ENCODE measurements around the gene SCFD2. TPM values are rescaled to one million over a fixed set of nuclear protein-coding genes. Genes with fewer than 3 reads are reported as not detected.

SCFD2 gene
- total RNA-seq, 1 donor = 24.2 TPM

DNA sequence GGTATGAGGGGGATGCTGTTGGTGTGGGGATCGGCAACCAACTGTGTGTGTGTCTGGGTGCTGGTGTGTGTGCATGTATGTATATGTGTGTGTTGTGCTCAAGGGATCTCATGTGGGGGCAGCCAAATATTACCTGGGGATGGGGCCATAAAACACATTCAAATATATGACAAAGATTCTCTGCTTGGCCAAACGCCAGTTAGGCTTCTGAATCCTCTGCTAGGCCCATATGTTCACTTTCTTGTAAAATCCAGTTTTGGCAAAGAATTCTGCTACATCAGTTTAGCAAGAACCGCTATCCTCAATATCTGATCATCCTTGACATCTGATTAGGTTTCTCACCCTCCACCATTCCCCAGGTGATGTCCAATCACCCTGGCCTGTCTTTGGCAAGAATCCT is 397.2 kb downstream of the SCFD2 start:
- no peaks in the 10 kb centered on the region for H4K20me1 ChIP-seq (ENCODE audit: insufficient read depth, low read length)
- no peaks in the 10 kb centered on the region for H3K79me2 ChIP-seq (ENCODE audit: insufficient read depth, low read length)
- no peak overlapping the region for H2AFZ ChIP-seq (ENCODE audit: low read length)
- H3K36me3 ChIP-seq (ENCODE audit: insufficient read depth, low read length) = no peaks in the 10 kb centered on the region
- no peak for DNase-seq (ENCODE audit: insufficient read length, low spot score, missing footprints)
- no peak overlapping the region for H3K27ac ChIP-seq (ENCODE audit: low read depth, low read length)
- no peak overlapping the region for H3K4me3 ChIP-seq (ENCODE audit: insufficient read depth, low read length)
- no peak for TF ChIP-seq CTCF (IDR thresholded peaks at IDR 0.05; ENCODE audit: extremely low read depth, low read depth, low read length)
- H3K4me2 ChIP-seq (ENCODE audit: insufficient read depth, low read length) = no peak overlapping the region
- H3K27me3 ChIP-seq (ENCODE audit: insufficient read depth, low read length) = no peaks in the 10 kb centered on the region
- no peaks in the 10 kb centered on the region for H3K4me1 ChIP-seq (ENCODE audit: insufficient read depth, low read length)
- no peaks in the 10 kb centered on the region for H3K9me3 ChIP-seq (ENCODE audit: low read depth, low read length)

DNA sequence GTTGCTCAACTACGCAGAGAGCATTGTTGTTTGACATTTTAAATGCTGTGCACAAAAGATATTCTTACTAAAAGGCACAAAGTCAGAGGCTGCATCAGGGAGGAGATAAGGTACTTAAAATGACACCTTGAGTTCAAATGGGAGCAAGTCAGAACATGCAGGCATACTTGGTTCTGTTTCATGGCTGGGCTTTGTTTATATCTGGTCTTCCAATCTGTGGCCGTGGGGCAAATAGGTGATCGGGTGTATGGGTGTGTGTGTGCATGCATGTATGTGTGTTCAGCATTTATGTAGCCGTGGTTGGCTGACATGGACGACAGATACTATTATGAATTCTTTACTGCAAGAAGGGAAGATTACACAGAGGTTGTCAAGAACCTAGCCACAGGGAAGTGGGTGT is 397.6 kb downstream of the SCFD2 start:
- no peaks in the 10 kb centered on the region for H3K36me3 ChIP-seq (ENCODE audit: insufficient read depth, low read length)
- no peak overlapping the region for H2AFZ ChIP-seq (ENCODE audit: low read length)
- H3K4me3 ChIP-seq (ENCODE audit: insufficient read depth, low read length) = no peak overlapping the region
- no peak overlapping the region for H3K27ac ChIP-seq (ENCODE audit: low read depth, low read length)
- no peak overlapping the region for H3K4me2 ChIP-seq (ENCODE audit: insufficient read depth, low read length)
- no peak for DNase-seq (ENCODE audit: insufficient read length, low spot score, missing footprints)
- H3K4me1 ChIP-seq (ENCODE audit: insufficient read depth, low read length) = no peaks in the 10 kb centered on the region
- TF ChIP-seq CTCF (IDR thresholded peaks at IDR 0.05; ENCODE audit: extremely low read depth, low read depth, low read length) = no peak
- no peaks in the 10 kb centered on the region for H3K9me3 ChIP-seq (ENCODE audit: low read depth, low read length)
- H3K27me3 ChIP-seq (ENCODE audit: insufficient read depth, low read length) = no peaks in the 10 kb centered on the region
- no peaks in the 10 kb centered on the region for H4K20me1 ChIP-seq (ENCODE audit: insufficient read depth, low read length)
- H3K79me2 ChIP-seq (ENCODE audit: insufficient read depth, low read length) = no peaks in the 10 kb centered on the region

GRCh38 chr4:52966781-52967180 is 399.1 kb downstream of the SCFD2 start:
- H3K79me2 ChIP-seq (ENCODE audit: insufficient read depth, low read length) = no peaks in the 10 kb centered on the region
- no peak overlapping the region for H3K4me2 ChIP-seq (ENCODE audit: insufficient read depth, low read length)
- no peak for DNase-seq (ENCODE audit: insufficient read length, low spot score, missing footprints)
- no peaks in the 10 kb centered on the region for H3K36me3 ChIP-seq (ENCODE audit: insufficient read depth, low read length)
- H4K20me1 ChIP-seq (ENCODE audit: insufficient read depth, low read length) = no peaks in the 10 kb centered on the region
- no peaks in the 10 kb centered on the region for H3K9me3 ChIP-seq (ENCODE audit: low read depth, low read length)
- H3K4me3 ChIP-seq (ENCODE audit: insufficient read depth, low read length) = no peak overlapping the region
- H3K27ac ChIP-seq (ENCODE audit: low read depth, low read length) = no peak overlapping the region
- no peaks in the 10 kb centered on the region for H3K4me1 ChIP-seq (ENCODE audit: insufficient read depth, low read length)
- H3K27me3 ChIP-seq (ENCODE audit: insufficient read depth, low read length) = no peaks in the 10 kb centered on the region
- no peak for TF ChIP-seq CTCF (IDR thresholded peaks at IDR 0.05; ENCODE audit: extremely low read depth, low read depth, low read length)
- no peak overlapping the region for H2AFZ ChIP-seq (ENCODE audit: low read length)

GRCh38 chr4:52966172-52966571 is 399.7 kb downstream of the SCFD2 start:
- H3K4me3 ChIP-seq (ENCODE audit: insufficient read depth, low read length) = no peak overlapping the region
- no peaks in the 10 kb centered on the region for H3K27me3 ChIP-seq (ENCODE audit: insufficient read depth, low read length)
- H2AFZ ChIP-seq (ENCODE audit: low read length) = no peak overlapping the region
- no peaks in the 10 kb centered on the region for H3K9me3 ChIP-seq (ENCODE audit: low read depth, low read length)
- no peaks in the 10 kb centered on the region for H3K4me1 ChIP-seq (ENCODE audit: insufficient read depth, low read length)
- no peaks in the 10 kb centered on the region for H3K36me3 ChIP-seq (ENCODE audit: insufficient read depth, low read length)
- no peak overlapping the region for H3K4me2 ChIP-seq (ENCODE audit: insufficient read depth, low read length)
- no peaks in the 10 kb centered on the region for H3K79me2 ChIP-seq (ENCODE audit: insufficient read depth, low read length)
- H4K20me1 ChIP-seq (ENCODE audit: insufficient read depth, low read length) = no peaks in the 10 kb centered on the region
- no peak overlapping the region for H3K27ac ChIP-seq (ENCODE audit: low read depth, low read length)
- DNase-seq (ENCODE audit: insufficient read length, low spot score, missing footprints) = no peak
- no peak for TF ChIP-seq CTCF (IDR thresholded peaks at IDR 0.05; ENCODE audit: extremely low read depth, low read depth, low read length)

Measured in osteoblast (primary cell).